Measurements from ENCODE around the gene TP53BP1.

Gene TP53BP1

GRCh38 chr15:43519196-43519595 lies 26.2 kb upstream of the TP53BP1 start:
- TF ChIP-seq CTCF (IDR thresholded peaks at IDR 0.05; ENCODE audit: poor library complexity, severe bottlenecking) = no peak
- no peak overlapping the region for H3K27ac ChIP-seq (ENCODE audit: poor library complexity, severe bottlenecking)
- no peaks in the 10 kb centered on the region for H3K27me3 ChIP-seq (ENCODE audit: insufficient read depth, poor library complexity, severe bottlenecking)
- ATAC-seq (ENCODE audit: low read depth) (no peak), DNase-seq (ENCODE audit: low spot score) (no peak)
- no peaks in the 10 kb centered on the region for H3K36me3 ChIP-seq (ENCODE audit: low read depth)
- no peak overlapping the region for H3K4me3 ChIP-seq (ENCODE audit: severe bottlenecking)
- H3K4me1 ChIP-seq (ENCODE audit: insufficient read depth, poor library complexity, severe bottlenecking) = no peaks in the 10 kb centered on the region
- H3K9me3 ChIP-seq (ENCODE audit: severe bottlenecking) = no peaks in the 10 kb centered on the region

- no peaks in the 10 kb centered on the region for H3K9me3 ChIP-seq (ENCODE audit: severe bottlenecking)
- no peaks in the 10 kb centered on the region for H3K36me3 ChIP-seq (ENCODE audit: low read depth)
- no peaks in the 10 kb centered on the region for H3K4me1 ChIP-seq (ENCODE audit: insufficient read depth, poor library complexity, severe bottlenecking)
- no peak for DNase-seq (ENCODE audit: low spot score)
- H3K27me3 ChIP-seq (ENCODE audit: insufficient read depth, poor library complexity, severe bottlenecking) = no peaks in the 10 kb centered on the region
- no peak overlapping the region for H3K27ac ChIP-seq (ENCODE audit: poor library complexity, severe bottlenecking)
- no peak for TF ChIP-seq CTCF (IDR thresholded peaks at IDR 0.05; ENCODE audit: poor library complexity, severe bottlenecking)
- H3K4me3 ChIP-seq (ENCODE audit: severe bottlenecking) = no peak overlapping the region
- no peak; the same call in 2 of the 3 replicates for ATAC-seq (ENCODE audit: low read depth)
Observed at GRCh38 chr15:43518197-43518761, 25.3 kb upstream of the TP53BP1 start.

- Histone ChIP-seq H3K27me3 (ENCODE audit: insufficient read depth, poor library complexity, severe bottlenecking) (no peaks in the 10 kb centered on the region), H3K27ac (ENCODE audit: poor library complexity, severe bottlenecking) (no peak within 1 kb of the TSS), H3K4me1 (ENCODE audit: insufficient read depth, poor library complexity, severe bottlenecking) (no peaks in the 10 kb centered on the region), H3K36me3 (ENCODE audit: low read depth) (no peaks in the 10 kb centered on the region), H3K9me3 (ENCODE audit: severe bottlenecking) (no peaks in the 10 kb centered on the region), H3K4me3 (ENCODE audit: severe bottlenecking) (no peak within 1 kb of the TSS)
- ATAC-seq (ENCODE audit: low read depth) = no peak
- DNase-seq (ENCODE audit: low spot score) = no peak
- no peak for TF ChIP-seq CTCF (IDR thresholded peaks at IDR 0.05; ENCODE audit: poor library complexity, severe bottlenecking)
Observed at GRCh38 chr15:43517354-43518196, 24.6 kb upstream of the TP53BP1 start, which contains the start of gene MAP1A. Gene MAP1A, plus strand, starts transcription at chr15:43517608. Its CDS starts 3,866 bp downstream, at chr15:43521474.

- no peaks in the 10 kb centered on the region for H3K27me3 ChIP-seq (ENCODE audit: insufficient read depth, poor library complexity, severe bottlenecking)
- H3K9me3 ChIP-seq (ENCODE audit: severe bottlenecking) = no peaks in the 10 kb centered on the region
- no peaks in the 10 kb centered on the region for H3K4me1 ChIP-seq (ENCODE audit: insufficient read depth, poor library complexity, severe bottlenecking)
- no peaks in the 10 kb centered on the region for H3K36me3 ChIP-seq (ENCODE audit: low read depth)
- DNase-seq (ENCODE audit: low spot score) (no peak), ATAC-seq (ENCODE audit: low read depth) (no peak)
- no peak for TF ChIP-seq CTCF (IDR thresholded peaks at IDR 0.05; ENCODE audit: poor library complexity, severe bottlenecking)
- no peak overlapping the region for H3K27ac ChIP-seq (ENCODE audit: poor library complexity, severe bottlenecking)
- H3K4me3 ChIP-seq (ENCODE audit: severe bottlenecking) = no peak overlapping the region
Observed at GRCh38 chr15:43516801-43517353, 23.9 kb upstream of the TP53BP1 start.

Data from RWPE2 (cell line).